Measurements from ENCODE around the gene KIF2A.

The KIF2A gene

DNA sequence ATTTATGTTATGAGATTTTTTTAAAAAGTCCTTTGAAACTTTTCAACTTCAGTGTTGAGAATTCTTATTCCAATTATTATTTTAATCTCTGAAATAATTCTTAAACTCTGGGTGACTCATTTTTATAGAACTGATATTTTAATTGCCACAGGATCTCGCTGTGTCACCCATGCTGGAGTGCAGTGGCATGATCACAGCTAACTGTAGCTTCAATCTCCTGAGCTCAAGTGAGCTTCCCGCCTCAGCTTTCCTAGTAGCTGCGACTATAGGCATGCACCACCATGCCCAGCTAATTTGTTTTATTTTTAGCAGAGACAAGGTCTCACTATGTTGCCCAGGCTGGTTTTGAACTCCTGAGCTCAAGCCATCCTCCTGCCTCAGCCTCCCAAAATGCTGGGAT lies 56.7 kb downstream of the KIF2A start:
- H3K36me3 ChIP-seq (ENCODE audit: low read depth), result peaks cover 97% of the 10 kb centered on the region

GRCh38 chr5:62369039-62369438 lies 63.0 kb downstream of the KIF2A start:
- peaks cover 84% of the 10 kb centered on the region for H3K36me3 ChIP-seq (ENCODE audit: low read depth)
- ATAC-seq (ENCODE audit: low read depth) (no peak), DNase-seq (ENCODE audit: low spot score) (no peak)
- no peaks in the 10 kb centered on the region for H3K9me3 ChIP-seq (ENCODE audit: severe bottlenecking)
- no peaks in the 10 kb centered on the region for H3K4me1 ChIP-seq (ENCODE audit: insufficient read depth, poor library complexity, severe bottlenecking)
- no peaks in the 10 kb centered on the region for H3K27me3 ChIP-seq (ENCODE audit: insufficient read depth, poor library complexity, severe bottlenecking)
- H3K27ac ChIP-seq (ENCODE audit: poor library complexity, severe bottlenecking), result no peak overlapping the region
- no peak overlapping the region for H3K4me3 ChIP-seq (ENCODE audit: severe bottlenecking)
- TF ChIP-seq, protein P1, sequence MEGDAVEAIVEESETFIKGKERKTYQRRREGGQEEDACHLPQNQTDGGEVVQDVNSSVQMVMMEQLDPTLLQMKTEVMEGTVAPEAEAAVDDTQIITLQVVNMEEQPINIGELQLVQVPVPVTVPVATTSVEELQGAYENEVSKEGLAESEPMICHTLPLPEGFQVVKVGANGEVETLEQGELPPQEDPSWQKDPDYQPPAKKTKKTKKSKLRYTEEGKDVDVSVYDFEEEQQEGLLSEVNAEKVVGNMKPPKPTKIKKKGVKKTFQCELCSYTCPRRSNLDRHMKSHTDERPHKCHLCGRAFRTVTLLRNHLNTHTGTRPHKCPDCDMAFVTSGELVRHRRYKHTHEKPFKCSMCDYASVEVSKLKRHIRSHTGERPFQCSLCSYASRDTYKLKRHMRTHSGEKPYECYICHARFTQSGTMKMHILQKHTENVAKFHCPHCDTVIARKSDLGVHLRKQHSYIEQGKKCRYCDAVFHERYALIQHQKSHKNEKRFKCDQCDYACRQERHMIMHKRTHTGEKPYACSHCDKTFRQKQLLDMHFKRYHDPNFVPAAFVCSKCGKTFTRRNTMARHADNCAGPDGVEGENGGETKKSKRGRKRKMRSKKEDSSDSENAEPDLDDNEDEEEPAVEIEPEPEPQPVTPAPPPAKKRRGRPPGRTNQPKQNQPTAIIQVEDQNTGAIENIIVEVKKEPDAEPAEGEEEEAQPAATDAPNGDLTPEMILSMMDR (IDR thresholded peaks at IDR 0.05; ENCODE audit: poor library complexity, severe bottlenecking), result no peak

More for the DNA sequence above, 56.7 kb downstream of the KIF2A start:
- TF ChIP-seq, protein P1 (IDR thresholded peaks at IDR 0.05; ENCODE audit: poor library complexity, severe bottlenecking), result no peak
- DNase-seq (ENCODE audit: low spot score), result no peak
- no peaks in the 10 kb centered on the region for H3K9me3 ChIP-seq (ENCODE audit: severe bottlenecking)
- no peaks in the 10 kb centered on the region for H3K27me3 ChIP-seq (ENCODE audit: insufficient read depth, poor library complexity, severe bottlenecking)
- no peak for ATAC-seq (ENCODE audit: low read depth)
- H3K4me1 ChIP-seq (ENCODE audit: insufficient read depth, poor library complexity, severe bottlenecking), result no peaks in the 10 kb centered on the region
- H3K27ac ChIP-seq (ENCODE audit: poor library complexity, severe bottlenecking), result no peak overlapping the region
- no peak overlapping the region for H3K4me3 ChIP-seq (ENCODE audit: severe bottlenecking)

GRCh38 chr5:62371409-62371808 lies 65.4 kb downstream of the KIF2A start:
- Histone ChIP-seq H3K9me3 (ENCODE audit: severe bottlenecking) (no peaks in the 10 kb centered on the region), H3K4me3 (ENCODE audit: severe bottlenecking) (no peak overlapping the region), H3K36me3 (ENCODE audit: low read depth) (peaks cover 84% of the 10 kb centered on the region), H3K27me3 (ENCODE audit: insufficient read depth, poor library complexity, severe bottlenecking) (no peaks in the 10 kb centered on the region), H3K4me1 (ENCODE audit: insufficient read depth, poor library complexity, severe bottlenecking) (peaks cover 8% of the 10 kb centered on the region), H3K27ac (ENCODE audit: poor library complexity, severe bottlenecking) (peak overlapping the region; percentile 25)
- ATAC-seq (ENCODE audit: low read depth) (peak; percentile 66), DNase-seq (ENCODE audit: low spot score) (no peak)
- TF ChIP-seq, protein P1 (IDR thresholded peaks at IDR 0.05; ENCODE audit: poor library complexity, severe bottlenecking), result no peak

GRCh38 chr5:62372600-62372999 lies 66.6 kb downstream of the KIF2A start:
- TF ChIP-seq, protein P1 (IDR thresholded peaks at IDR 0.05; ENCODE audit: poor library complexity, severe bottlenecking), result no peak
- no peak for DNase-seq (ENCODE audit: low spot score)

GRCh38 chr5:62373382-62373781 lies 67.4 kb downstream of the KIF2A start:
- no peak overlapping the region for H3K4me3 ChIP-seq (ENCODE audit: severe bottlenecking)
- peaks cover 86% of the 10 kb centered on the region for H3K36me3 ChIP-seq (ENCODE audit: low read depth)
- H3K27me3 ChIP-seq (ENCODE audit: insufficient read depth, poor library complexity, severe bottlenecking), result no peaks in the 10 kb centered on the region
- TF ChIP-seq, protein P1 (IDR thresholded peaks at IDR 0.05; ENCODE audit: poor library complexity, severe bottlenecking), result no peak
- H3K27ac ChIP-seq (ENCODE audit: poor library complexity, severe bottlenecking), result no peak overlapping the region
- DNase-seq (ENCODE audit: low spot score) (no peak), ATAC-seq (ENCODE audit: low read depth) (no peak)
- no peaks in the 10 kb centered on the region for H3K9me3 ChIP-seq (ENCODE audit: severe bottlenecking)
- H3K4me1 ChIP-seq (ENCODE audit: insufficient read depth, poor library complexity, severe bottlenecking), result peaks cover 8% of the 10 kb centered on the region

More at GRCh38 chr5:62372600-62372999, 66.6 kb downstream of the KIF2A start:
- no peak overlapping the region for H3K27ac ChIP-seq (ENCODE audit: poor library complexity, severe bottlenecking)
- H3K36me3 ChIP-seq (ENCODE audit: low read depth), result peaks cover 85% of the 10 kb centered on the region
- no peaks in the 10 kb centered on the region for H3K9me3 ChIP-seq (ENCODE audit: severe bottlenecking)
- H3K4me1 ChIP-seq (ENCODE audit: insufficient read depth, poor library complexity, severe bottlenecking), result peaks cover 8% of the 10 kb centered on the region
- H3K27me3 ChIP-seq (ENCODE audit: insufficient read depth, poor library complexity, severe bottlenecking), result no peaks in the 10 kb centered on the region
- no peak overlapping the region for H3K4me3 ChIP-seq (ENCODE audit: severe bottlenecking)
- ATAC-seq (ENCODE audit: low read depth), result no peak

Data from RWPE2 (cell line).